HL-60 (cell line): ENCODE measurements around the gene ATP8B4.

Experiments
- DNase-seq, 2 experiments: peaks; one replicate each; pipeline ENCODE4 v3.0.0-alpha.2; 2010 to 2020; ENCODE audit warnings: low read depth in 1 of 2, low spot score in 1 of 2
- H3K27ac ChIP-seq: fragments of 250-450 bp; sonication (Bioruptor Pico); replicated peaks from 2 replicates; pipeline ENCODE4 v1.5.1; 2020; ENCODE audit warnings: mild to moderate bottlenecking, moderate library complexity
- H3K27me3 ChIP-seq: fragments of 250-450 bp; sonication (Bioruptor Pico); 2 replicates; pipeline ENCODE4 v1.5.1; 2021; ENCODE audit warnings: mild to moderate bottlenecking, moderate library complexity; ENCODE audit not compliant: insufficient read depth, poor library complexity, severe bottlenecking
- H3K4me3 ChIP-seq: replicated peaks from 2 replicates; pipeline ENCODE4 v1.5.1; 2011; ENCODE audit warnings: mild to moderate bottlenecking, control low read depth, low read length; ENCODE audit not compliant: insufficient read depth
- GABPA ChIP-seq: IDR thresholded peaks from 2 replicates; pipeline ENCODE4 v1.6.1; 2012; ENCODE audit warnings: low read depth
- POLR2AphosphoS5 ChIP-seq: IDR thresholded peaks from 2 replicates; pipeline ENCODE4 v1.6.1; 2012; ENCODE audit warnings: low read depth
- SPI1 ChIP-seq: IDR thresholded peaks from 2 replicates; pipeline ENCODE4 v1.6.1; 2012; ENCODE audit warnings: low read depth, mild to moderate bottlenecking, borderline replicate concordance
- TF ChIP-seq, protein P1 (sequence below): IDR thresholded peaks from 2 replicates; pipeline ENCODE4 v1.6.1; 2012; ENCODE audit warnings: low read depth; ENCODE audit not compliant: insufficient replicate concordance
- TF ChIP-seq, protein P2 (sequence below): IDR thresholded peaks from one replicate; pipeline ENCODE4 v1.5.1; 2011; ENCODE audit warnings: low read length, control low read depth, inconsistent platforms; ENCODE audit not compliant: insufficient read depth

Gene ATP8B4

DNA sequence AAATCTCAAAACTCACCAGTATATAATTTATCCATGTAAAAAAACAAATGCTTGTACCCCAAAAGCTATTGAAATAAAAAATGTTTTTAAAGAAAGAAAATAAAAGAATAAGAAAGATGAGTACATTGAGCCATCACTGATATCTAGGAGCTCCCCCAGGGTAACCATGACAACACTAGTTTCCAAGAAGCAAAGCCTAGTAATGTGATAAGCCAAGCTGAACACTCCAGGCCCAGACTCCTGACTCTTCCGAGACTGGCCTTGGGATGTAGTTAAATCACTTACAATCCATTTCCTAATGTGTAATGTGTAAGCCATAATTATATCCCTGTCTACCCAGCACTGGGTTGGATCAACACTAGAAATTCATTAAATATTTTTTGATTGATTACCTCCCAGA lies 21.1 kb upstream of the ATP8B4 start:
- no peak for DNase-seq

DNA sequence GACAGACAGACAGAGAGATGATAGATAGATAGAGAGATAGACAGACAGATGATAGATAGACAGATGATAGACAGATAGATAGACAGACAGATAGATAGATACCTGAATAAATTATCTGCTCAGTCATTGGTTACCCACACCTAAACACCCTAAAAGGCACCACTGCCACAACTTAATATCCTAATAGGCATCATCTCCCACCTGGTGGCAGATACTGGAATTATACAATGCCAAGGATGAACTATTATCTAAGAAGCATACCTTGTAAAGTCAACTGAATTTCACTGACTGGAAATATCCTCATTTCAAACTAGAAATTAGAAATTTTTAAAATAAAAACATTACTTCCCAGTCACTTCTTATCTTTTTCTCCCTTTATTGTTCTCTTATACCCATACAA lies 19.4 kb upstream of the ATP8B4 start:
- TF ChIP-seq, protein P1, sequence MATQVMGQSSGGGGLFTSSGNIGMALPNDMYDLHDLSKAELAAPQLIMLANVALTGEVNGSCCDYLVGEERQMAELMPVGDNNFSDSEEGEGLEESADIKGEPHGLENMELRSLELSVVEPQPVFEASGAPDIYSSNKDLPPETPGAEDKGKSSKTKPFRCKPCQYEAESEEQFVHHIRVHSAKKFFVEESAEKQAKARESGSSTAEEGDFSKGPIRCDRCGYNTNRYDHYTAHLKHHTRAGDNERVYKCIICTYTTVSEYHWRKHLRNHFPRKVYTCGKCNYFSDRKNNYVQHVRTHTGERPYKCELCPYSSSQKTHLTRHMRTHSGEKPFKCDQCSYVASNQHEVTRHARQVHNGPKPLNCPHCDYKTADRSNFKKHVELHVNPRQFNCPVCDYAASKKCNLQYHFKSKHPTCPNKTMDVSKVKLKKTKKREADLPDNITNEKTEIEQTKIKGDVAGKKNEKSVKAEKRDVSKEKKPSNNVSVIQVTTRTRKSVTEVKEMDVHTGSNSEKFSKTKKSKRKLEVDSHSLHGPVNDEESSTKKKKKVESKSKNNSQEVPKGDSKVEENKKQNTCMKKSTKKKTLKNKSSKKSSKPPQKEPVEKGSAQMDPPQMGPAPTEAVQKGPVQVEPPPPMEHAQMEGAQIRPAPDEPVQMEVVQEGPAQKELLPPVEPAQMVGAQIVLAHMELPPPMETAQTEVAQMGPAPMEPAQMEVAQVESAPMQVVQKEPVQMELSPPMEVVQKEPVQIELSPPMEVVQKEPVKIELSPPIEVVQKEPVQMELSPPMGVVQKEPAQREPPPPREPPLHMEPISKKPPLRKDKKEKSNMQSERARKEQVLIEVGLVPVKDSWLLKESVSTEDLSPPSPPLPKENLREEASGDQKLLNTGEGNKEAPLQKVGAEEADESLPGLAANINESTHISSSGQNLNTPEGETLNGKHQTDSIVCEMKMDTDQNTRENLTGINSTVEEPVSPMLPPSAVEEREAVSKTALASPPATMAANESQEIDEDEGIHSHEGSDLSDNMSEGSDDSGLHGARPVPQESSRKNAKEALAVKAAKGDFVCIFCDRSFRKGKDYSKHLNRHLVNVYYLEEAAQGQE, result no peak
- TF ChIP-seq POLR2AphosphoS5 (no peak), SPI1 (no peak), GABPA (no peak)
- TF ChIP-seq, protein P2, sequence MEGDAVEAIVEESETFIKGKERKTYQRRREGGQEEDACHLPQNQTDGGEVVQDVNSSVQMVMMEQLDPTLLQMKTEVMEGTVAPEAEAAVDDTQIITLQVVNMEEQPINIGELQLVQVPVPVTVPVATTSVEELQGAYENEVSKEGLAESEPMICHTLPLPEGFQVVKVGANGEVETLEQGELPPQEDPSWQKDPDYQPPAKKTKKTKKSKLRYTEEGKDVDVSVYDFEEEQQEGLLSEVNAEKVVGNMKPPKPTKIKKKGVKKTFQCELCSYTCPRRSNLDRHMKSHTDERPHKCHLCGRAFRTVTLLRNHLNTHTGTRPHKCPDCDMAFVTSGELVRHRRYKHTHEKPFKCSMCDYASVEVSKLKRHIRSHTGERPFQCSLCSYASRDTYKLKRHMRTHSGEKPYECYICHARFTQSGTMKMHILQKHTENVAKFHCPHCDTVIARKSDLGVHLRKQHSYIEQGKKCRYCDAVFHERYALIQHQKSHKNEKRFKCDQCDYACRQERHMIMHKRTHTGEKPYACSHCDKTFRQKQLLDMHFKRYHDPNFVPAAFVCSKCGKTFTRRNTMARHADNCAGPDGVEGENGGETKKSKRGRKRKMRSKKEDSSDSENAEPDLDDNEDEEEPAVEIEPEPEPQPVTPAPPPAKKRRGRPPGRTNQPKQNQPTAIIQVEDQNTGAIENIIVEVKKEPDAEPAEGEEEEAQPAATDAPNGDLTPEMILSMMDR, result no peak
- Histone ChIP-seq H3K4me3 (no peak overlapping the region), H3K27me3 (no peaks in the 10 kb centered on the region), H3K27ac (no peak overlapping the region)
- no peak for DNase-seq

More for the DNA sequence above, 21.1 kb upstream of the ATP8B4 start:
- H3K4me3 ChIP-seq, result no peak overlapping the region
- TF ChIP-seq, protein P1, result no peak
- TF ChIP-seq POLR2AphosphoS5 (no peak), SPI1 (no peak)
- no peak overlapping the region for H3K27ac ChIP-seq
- no peaks in the 10 kb centered on the region for H3K27me3 ChIP-seq

DNA sequence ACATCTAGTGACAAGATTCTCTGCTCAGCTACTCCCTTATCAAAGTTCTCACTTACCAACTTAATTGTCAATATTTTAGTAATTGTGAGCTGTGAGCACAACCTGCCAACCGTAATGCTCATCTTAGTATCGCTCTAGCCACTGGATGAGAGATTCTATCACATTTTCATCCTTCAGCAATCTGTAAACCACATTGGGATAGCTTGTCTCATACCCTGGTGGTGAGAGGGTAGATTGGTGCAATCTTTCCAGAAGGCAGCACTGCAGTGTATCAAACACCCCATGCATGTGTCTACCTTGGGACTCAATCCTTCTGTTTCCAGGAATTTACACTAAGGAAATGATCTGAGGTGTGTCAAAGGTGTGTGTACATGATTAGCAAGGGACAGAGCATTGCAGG lies 18.9 kb upstream of the ATP8B4 start:
- Histone ChIP-seq H3K27me3 (no peaks in the 10 kb centered on the region), H3K4me3 (no peak overlapping the region), H3K27ac (no peak overlapping the region)
- DNase-seq, result no peak
- no peak for TF ChIP-seq GABPA
- TF ChIP-seq, protein P1, result no peak
- TF ChIP-seq POLR2AphosphoS5, result no peak
- no peak for TF ChIP-seq SPI1
- TF ChIP-seq, protein P2, result no peak

- no peak overlapping the region for H3K27ac ChIP-seq
- DNase-seq, result no peak
- no peaks in the 10 kb centered on the region for H3K27me3 ChIP-seq
- H3K4me3 ChIP-seq, result no peak overlapping the region
- TF ChIP-seq SPI1 (no peak), POLR2AphosphoS5 (no peak), GABPA (no peak)
- TF ChIP-seq, protein P1, result no peak
- TF ChIP-seq, protein P2, result no peak
Observed at GRCh38 chr15:50137330-50137761, 18.3 kb upstream of the ATP8B4 start.
